A673 (cell line): ENCODE data around the gene PADI1. TPM values are rescaled to one million over a fixed set of nuclear protein-coding genes. Genes with fewer than 3 reads are reported as not detected.

Experiments
- BruUV-seq: library from RNA; stranded (reverse); fragments of 400-500 nt; replicated peaks from 2 replicates; lab custom pipeline; 2021; lab: Mats Ljungman, UMichigan
- CTCF ChIA-PET: fragments of 300-600 bp; sonication (Branson Sonifier 250); formaldehyde crosslinking; loops from one replicate; lab custom pipeline; 2022; ENCODE audit warnings: antibody characterized with exemption; lab: Charles Lee
- POLR2A ChIA-PET: fragments of 300-600 bp; sonication (Branson Sonifier 250); formaldehyde crosslinking; loops from one replicate; lab custom pipeline; 2022; ENCODE audit warnings: antibody characterized with exemption; ENCODE audit not compliant: low non-redundant PET; lab: Charles Lee
- DNase-seq: peaks from one replicate; pipeline ENCODE4 v3.0.0-alpha.2; 2015; ENCODE audit warnings: low spot score
- H3K27ac ChIP-seq: fragments of 200-600 bp; sonication (generic); 2 replicates; pipeline ENCODE4 v1.5.1; 2016; ENCODE audit warnings: mixed run types, low read depth, mild to moderate bottlenecking, mixed read lengths, antibody characterized with exemption, low read length; ENCODE audit not compliant: poor library complexity, severe bottlenecking
- H3K27me3 ChIP-seq: fragments of 200-600 bp; sonication (generic); replicated peaks from 2 replicates; pipeline ENCODE4 v1.6.1; 2017; ENCODE audit warnings: mixed run types, low read depth, mild to moderate bottlenecking, mixed read lengths, antibody characterized with exemption, low read length; ENCODE audit not compliant: insufficient read depth, poor library complexity
- H3K36me3 ChIP-seq: fragments of 200-600 bp; sonication (generic); 2 replicates; pipeline ENCODE4 v1.6.1; 2016; ENCODE audit warnings: mixed run types, mild to moderate bottlenecking, mixed read lengths, antibody characterized with exemption, low read length; ENCODE audit not compliant: insufficient read depth, poor library complexity, severe bottlenecking
- H3K4me1 ChIP-seq: fragments of 200-600 bp; sonication (generic); 2 replicates; pipeline ENCODE4 v1.6.1; 2017; ENCODE audit warnings: mixed run types, mild to moderate bottlenecking, mixed read lengths, antibody characterized with exemption, low read length; ENCODE audit not compliant: insufficient read depth, poor library complexity, severe bottlenecking
- H3K4me3 ChIP-seq: fragments of 200-600 bp; sonication (generic); 2 replicates; pipeline ENCODE4 v1.5.1; 2016; ENCODE audit warnings: low read depth, mixed run types, mild to moderate bottlenecking, mixed read lengths, low read length; ENCODE audit not compliant: poor library complexity, severe bottlenecking
- H3K9me3 ChIP-seq: fragments of 200-600 bp; sonication (generic); 2 replicates; pipeline ENCODE4 v1.6.1; 2016; ENCODE audit warnings: mixed run types, low read depth, mild to moderate bottlenecking, mixed read lengths, antibody characterized with exemption, low read length; ENCODE audit not compliant: poor library complexity, severe bottlenecking
- EZH2 ChIP-seq: fragments of 200-600 bp; sonication (generic); IDR thresholded peaks from 2 replicates; pipeline ENCODE4 v1.6.1; 2017; ENCODE audit warnings: borderline replicate concordance, low read depth, mild to moderate bottlenecking, mixed read lengths, antibody characterized with exemption, low read length; ENCODE audit not compliant: poor library complexity, severe bottlenecking
- intact Hi-C: fragments of 100-400 bp; cut with micrococcal nuclease; formaldehyde crosslinking; loops from one replicate; pipeline ENCODE4 v1.10.0; 2022; ENCODE audit not compliant: unreplicated experiment
- total RNA-seq: library from RNA; stranded (reverse); gene quantifications from 2 replicates; pipeline ENCODE4 v1.2.3, GENCODE V29; 2021
- TF ChIP-seq, protein P1 (sequence below): fragments of 300-800, 200-600 bp; sonication (generic); conservative IDR thresholded peaks from 2 replicates; pipeline ENCODE4 v1.5.1; 2017; ENCODE audit warnings: low read depth, mild to moderate bottlenecking, antibody characterized with exemption, low read length, moderate library complexity, mixed read lengths

Gene PADI1
- total RNA-seq, 1 experiment from 2014 or later: 0.56 TPM

DNA sequence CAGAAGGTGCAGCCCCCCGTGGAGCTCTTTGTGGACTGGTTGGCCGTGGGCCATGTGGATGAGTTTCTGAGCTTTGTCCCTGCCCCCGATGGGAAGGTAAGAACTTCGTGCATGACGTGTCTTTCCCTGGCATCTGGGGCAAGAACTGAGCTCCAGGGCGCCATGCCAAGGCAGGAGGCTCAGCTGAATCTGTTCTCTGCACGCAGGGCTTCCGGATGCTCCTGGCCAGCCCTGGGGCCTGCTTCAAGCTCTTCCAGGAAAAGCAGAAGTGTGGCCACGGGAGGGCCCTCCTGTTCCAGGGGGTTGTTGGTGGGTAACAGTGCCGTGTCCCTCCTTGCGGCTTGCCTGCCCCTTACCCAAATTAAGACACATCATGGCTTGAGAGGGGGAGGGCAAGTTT is 71.6 kb downstream of the PADI1 start:
- DNase-seq: peak; percentile 46
- POLR2A ChIA-PET: no interaction called here

DNA sequence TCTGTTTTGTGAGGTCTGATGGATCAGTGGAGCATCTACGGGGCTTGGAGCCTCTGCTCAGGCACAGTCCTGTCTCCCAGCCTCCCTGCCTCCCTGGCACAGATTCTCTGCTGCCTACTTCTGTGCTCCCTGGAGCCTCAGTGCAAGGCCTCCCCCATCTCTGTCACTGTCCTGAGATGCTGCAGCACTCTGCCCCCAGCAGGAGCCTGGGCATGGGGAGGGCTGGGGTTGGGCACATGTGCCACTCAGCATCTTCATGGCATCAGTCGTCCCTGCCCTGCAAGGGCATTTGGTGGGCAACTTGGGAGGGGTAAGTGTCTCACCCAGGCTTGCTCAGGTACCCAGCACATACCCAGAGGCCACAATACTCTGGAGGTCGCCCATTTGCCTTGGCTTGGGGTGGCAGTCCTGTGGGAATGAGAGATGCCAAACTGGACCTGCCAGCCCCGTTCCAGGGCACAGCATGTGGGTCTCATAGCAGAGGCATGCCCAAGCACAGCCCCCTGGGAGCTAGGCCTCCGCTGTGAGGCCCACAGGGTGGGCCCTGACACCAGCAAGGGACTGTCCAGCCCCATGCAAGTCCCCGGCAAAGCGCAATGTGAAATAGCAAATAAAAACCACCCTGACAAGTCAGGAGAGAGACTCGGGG is 72.7 kb downstream of the PADI1 start:
- no peak for DNase-seq
- no peaks in the 10 kb centered on the region for H3K36me3 ChIP-seq
- no peak overlapping the region for H3K4me3 ChIP-seq
- intact Hi-C loops: no loop called here
- H3K27ac ChIP-seq: no peak overlapping the region
- no peaks in the 10 kb centered on the region for H3K27me3 ChIP-seq
- POLR2A ChIA-PET: no interaction called here
- no TSS peak for BruUV-seq
- no peaks in the 10 kb centered on the region for H3K9me3 ChIP-seq
- no peak for TF ChIP-seq EZH2
- TF ChIP-seq, protein P1, sequence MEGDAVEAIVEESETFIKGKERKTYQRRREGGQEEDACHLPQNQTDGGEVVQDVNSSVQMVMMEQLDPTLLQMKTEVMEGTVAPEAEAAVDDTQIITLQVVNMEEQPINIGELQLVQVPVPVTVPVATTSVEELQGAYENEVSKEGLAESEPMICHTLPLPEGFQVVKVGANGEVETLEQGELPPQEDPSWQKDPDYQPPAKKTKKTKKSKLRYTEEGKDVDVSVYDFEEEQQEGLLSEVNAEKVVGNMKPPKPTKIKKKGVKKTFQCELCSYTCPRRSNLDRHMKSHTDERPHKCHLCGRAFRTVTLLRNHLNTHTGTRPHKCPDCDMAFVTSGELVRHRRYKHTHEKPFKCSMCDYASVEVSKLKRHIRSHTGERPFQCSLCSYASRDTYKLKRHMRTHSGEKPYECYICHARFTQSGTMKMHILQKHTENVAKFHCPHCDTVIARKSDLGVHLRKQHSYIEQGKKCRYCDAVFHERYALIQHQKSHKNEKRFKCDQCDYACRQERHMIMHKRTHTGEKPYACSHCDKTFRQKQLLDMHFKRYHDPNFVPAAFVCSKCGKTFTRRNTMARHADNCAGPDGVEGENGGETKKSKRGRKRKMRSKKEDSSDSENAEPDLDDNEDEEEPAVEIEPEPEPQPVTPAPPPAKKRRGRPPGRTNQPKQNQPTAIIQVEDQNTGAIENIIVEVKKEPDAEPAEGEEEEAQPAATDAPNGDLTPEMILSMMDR: no peak
- CTCF ChIA-PET: interaction anchor here (0.7 kb wide), 1 partner anchor 326 kb away, joined by 3 read pairs; no protein-coding TSS in a partner anchor
- H3K4me1 ChIP-seq: no peaks in the 10 kb centered on the region

More for the DNA sequence above, 71.6 kb downstream of the PADI1 start:
- Histone ChIP-seq H3K9me3 (no peaks in the 10 kb centered on the region), H3K4me1 (no peaks in the 10 kb centered on the region), H3K36me3 (no peaks in the 10 kb centered on the region), H3K4me3 (no peak overlapping the region), H3K27me3 (no peaks in the 10 kb centered on the region), H3K27ac (no peak overlapping the region)
- CTCF ChIA-PET: interaction anchor here (0.6 kb wide), 1 partner anchor 9 kb away, joined by 3 read pairs; no protein-coding TSS in a partner anchor
- no TSS peak for BruUV-seq
- intact Hi-C loops: no loop called here
- no peak for TF ChIP-seq EZH2
- TF ChIP-seq, protein P1: no peak

DNA sequence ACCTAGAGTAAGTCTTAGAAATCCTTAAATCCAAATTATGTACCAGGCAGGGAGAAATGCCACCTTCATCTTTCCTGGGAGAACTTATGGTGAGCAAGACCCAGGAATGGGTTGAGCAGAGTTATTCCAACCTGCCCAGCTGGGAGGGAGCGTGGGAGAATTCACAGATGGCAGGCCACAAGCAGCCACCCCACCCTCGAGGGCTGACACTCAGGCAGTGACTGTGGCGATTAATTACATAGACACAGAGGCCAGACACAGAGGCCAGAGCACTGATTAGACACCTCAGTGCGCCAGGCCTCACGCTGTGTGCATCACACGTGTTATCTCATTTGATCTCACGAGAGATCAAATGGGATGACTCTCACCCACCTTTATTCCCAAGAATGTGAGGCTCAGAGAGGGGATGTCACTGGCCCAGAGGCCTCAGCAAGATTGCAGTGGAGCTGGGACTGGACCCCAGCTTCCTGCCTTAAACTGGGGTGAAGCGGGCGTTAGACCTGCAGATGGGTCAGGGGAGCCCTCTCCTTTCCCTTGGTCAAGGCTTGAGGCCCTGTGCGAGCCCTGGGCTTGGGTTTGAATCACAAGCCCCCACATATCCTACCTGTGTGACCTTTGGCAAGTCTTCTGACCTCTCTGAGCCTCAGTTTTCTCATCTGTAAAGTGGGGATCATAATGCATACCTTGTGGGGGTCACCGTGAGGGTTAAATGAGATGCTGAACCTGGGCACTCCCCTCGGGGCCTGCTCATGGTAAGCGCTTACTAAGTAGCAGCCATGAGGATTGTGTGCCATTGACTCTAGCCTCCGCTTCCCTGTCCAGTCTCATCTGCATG is 74.3 kb downstream of the PADI1 start:
- intact Hi-C loops: no loop called here
- H3K27me3 ChIP-seq: no peaks in the 10 kb centered on the region
- no peaks in the 10 kb centered on the region for H3K4me1 ChIP-seq
- H3K36me3 ChIP-seq: no peaks in the 10 kb centered on the region
- no peak for DNase-seq
- no TSS peak for BruUV-seq
- H3K27ac ChIP-seq: no peak overlapping the region
- no peaks in the 10 kb centered on the region for H3K9me3 ChIP-seq
- TF ChIP-seq, protein P1: no peak
- TF ChIP-seq EZH2: no peak
- ChIA-PET CTCF (no interaction called here), POLR2A (no interaction called here)
- no peak overlapping the region for H3K4me3 ChIP-seq
